ENCODE results near the gene LRATD1. TPM values are rescaled to one million over a fixed set of nuclear protein-coding genes. Genes with fewer than 3 reads are reported as not detected.
A peak's percentile ranks its signal among the peaks of the same experiment; 100 is the strongest.

Gene LRATD1
- 19.4 TPM for total RNA-seq (ENCODE audit: unreplicated experiment)
- long read RNA-seq, full-length matches to known transcripts: 2 of 4 reads
- long read RNA-seq, partial matches to known transcripts: 0 of 4 reads
- long read RNA-seq, other reads (novel, unspliced or antisense): 2 of 4 reads

- Mint-ChIP-seq H3K4me1 (ENCODE audit: low read depth, unreplicated experiment) (peaks cover 11% of the 10 kb centered on the region), H3K9me3 (ENCODE audit: unreplicated experiment) (peaks cover 10% of the 10 kb centered on the region), H3K4me3 (ENCODE audit: unreplicated experiment) (peak within 1 kb of the TSS; percentile 98), H3K36me3 (ENCODE audit: unreplicated experiment) (no peaks in the 10 kb centered on the region), H3K27me3 (ENCODE audit: unreplicated experiment) (peaks cover 11% of the 10 kb centered on the region), H3K27ac (ENCODE audit: unreplicated experiment) (peak within 1 kb of the TSS; percentile 75)
- no peak for TF ChIP-seq CTCF (IDR thresholded peaks at IDR 0.05; ENCODE audit: partially characterized antibody, unreplicated experiment)
- peak; percentile 95 for DNase-seq
Measured at GRCh38 chr2:14632133-14632936, at the start of gene LRATD1. LRATD1 (plus strand) TSS chr2:14632717; CDS start chr2:14633980, 1,263 bp downstream.

- no peak for TF ChIP-seq CTCF (IDR thresholded peaks at IDR 0.05; ENCODE audit: partially characterized antibody, unreplicated experiment)
- H3K4me3 Mint-ChIP-seq (ENCODE audit: unreplicated experiment): no peak overlapping the region
- no peak for DNase-seq
- H3K9me3 Mint-ChIP-seq (ENCODE audit: unreplicated experiment): no peaks in the 10 kb centered on the region
- no peaks in the 10 kb centered on the region for H3K27me3 Mint-ChIP-seq (ENCODE audit: unreplicated experiment)
- no peaks in the 10 kb centered on the region for H3K4me1 Mint-ChIP-seq (ENCODE audit: low read depth, unreplicated experiment)
- no peaks in the 10 kb centered on the region for H3K36me3 Mint-ChIP-seq (ENCODE audit: unreplicated experiment)
- H3K27ac Mint-ChIP-seq (ENCODE audit: unreplicated experiment): no peak overlapping the region
Measured at GRCh38 chr2:14583059-14583458, 49.5 kb upstream of the LRATD1 start.

- Mint-ChIP-seq H3K9me3 (ENCODE audit: unreplicated experiment) (no peaks in the 10 kb centered on the region), H3K27ac (ENCODE audit: unreplicated experiment) (no peak overlapping the region), H3K36me3 (ENCODE audit: unreplicated experiment) (no peaks in the 10 kb centered on the region), H3K27me3 (ENCODE audit: unreplicated experiment) (no peaks in the 10 kb centered on the region), H3K4me1 (ENCODE audit: low read depth, unreplicated experiment) (no peaks in the 10 kb centered on the region), H3K4me3 (ENCODE audit: unreplicated experiment) (no peak overlapping the region)
- DNase-seq: no peak
- TF ChIP-seq CTCF (IDR thresholded peaks at IDR 0.05; ENCODE audit: partially characterized antibody, unreplicated experiment): no peak
Measured at GRCh38 chr2:14583802-14584201, 48.7 kb upstream of the LRATD1 start.

- TF ChIP-seq CTCF (IDR thresholded peaks at IDR 0.05; ENCODE audit: partially characterized antibody, unreplicated experiment): no peak
- no peak overlapping the region for H3K27ac Mint-ChIP-seq (ENCODE audit: unreplicated experiment)
- H3K4me3 Mint-ChIP-seq (ENCODE audit: unreplicated experiment): no peak overlapping the region
- H3K9me3 Mint-ChIP-seq (ENCODE audit: unreplicated experiment): no peaks in the 10 kb centered on the region
- DNase-seq: no peak
- H3K36me3 Mint-ChIP-seq (ENCODE audit: unreplicated experiment): no peaks in the 10 kb centered on the region
- H3K4me1 Mint-ChIP-seq (ENCODE audit: low read depth, unreplicated experiment): no peaks in the 10 kb centered on the region
- no peaks in the 10 kb centered on the region for H3K27me3 Mint-ChIP-seq (ENCODE audit: unreplicated experiment)
Measured at GRCh38 chr2:14587119-14587518, 45.4 kb upstream of the LRATD1 start.

GRCh38 chr2:14601156-14601770 lies 31.3 kb upstream of the LRATD1 start:
- Mint-ChIP-seq H3K4me1 (ENCODE audit: low read depth, unreplicated experiment) (no peaks in the 10 kb centered on the region), H3K9me3 (ENCODE audit: unreplicated experiment) (no peaks in the 10 kb centered on the region), H3K36me3 (ENCODE audit: unreplicated experiment) (no peaks in the 10 kb centered on the region), H3K27me3 (ENCODE audit: unreplicated experiment) (no peaks in the 10 kb centered on the region), H3K4me3 (ENCODE audit: unreplicated experiment) (no peak overlapping the region), H3K27ac (ENCODE audit: unreplicated experiment) (no peak overlapping the region)
- DNase-seq: no peak
- no peak for TF ChIP-seq CTCF (IDR thresholded peaks at IDR 0.05; ENCODE audit: partially characterized antibody, unreplicated experiment)

All from glutamatergic neuron (in vitro differentiated cells).